Activated CD4-positive, CD25-positive, alpha-beta regulatory T cell treated with anti-CD3 and anti-CD28 coated beads, Interleukin-2, amount 50 U/mL, for 72 hours (primary cell): ENCODE results near the gene HOXA4.

ENCODE experiments used
- DNase-seq: peaks from one replicate; pipeline ENCODE4 v3.0.0; 2021

Gene HOXA4

GRCh38 chr7:27146491-27147198 lies 16.1 kb upstream of the HOXA4 start:
- DNase-seq: no peak

DNA sequence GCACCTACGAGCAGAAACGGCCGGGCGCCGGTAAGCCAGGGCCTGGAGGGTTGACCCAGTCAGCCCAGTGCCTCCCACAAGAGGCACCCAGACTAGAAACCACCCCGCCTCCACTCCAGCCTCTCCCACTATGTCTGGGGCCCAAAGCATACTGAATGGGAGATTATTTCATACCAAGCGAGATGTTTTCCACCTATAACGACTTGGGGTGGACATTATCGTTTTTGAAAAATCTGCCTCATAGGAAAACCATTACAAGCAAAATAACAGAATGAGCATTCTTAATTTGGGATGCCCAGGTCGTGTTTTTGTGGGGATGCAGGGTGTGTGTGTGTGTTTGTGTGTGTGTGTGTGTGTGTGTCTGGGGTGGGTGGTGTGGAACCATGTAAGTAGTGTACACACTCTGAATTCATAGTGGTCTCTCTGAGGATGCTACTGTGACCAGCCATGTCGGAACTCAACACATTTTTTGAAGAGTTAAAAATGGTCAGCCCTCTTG lies 15.4 kb upstream of the HOXA4 start:
- no peak for DNase-seq

DNA sequence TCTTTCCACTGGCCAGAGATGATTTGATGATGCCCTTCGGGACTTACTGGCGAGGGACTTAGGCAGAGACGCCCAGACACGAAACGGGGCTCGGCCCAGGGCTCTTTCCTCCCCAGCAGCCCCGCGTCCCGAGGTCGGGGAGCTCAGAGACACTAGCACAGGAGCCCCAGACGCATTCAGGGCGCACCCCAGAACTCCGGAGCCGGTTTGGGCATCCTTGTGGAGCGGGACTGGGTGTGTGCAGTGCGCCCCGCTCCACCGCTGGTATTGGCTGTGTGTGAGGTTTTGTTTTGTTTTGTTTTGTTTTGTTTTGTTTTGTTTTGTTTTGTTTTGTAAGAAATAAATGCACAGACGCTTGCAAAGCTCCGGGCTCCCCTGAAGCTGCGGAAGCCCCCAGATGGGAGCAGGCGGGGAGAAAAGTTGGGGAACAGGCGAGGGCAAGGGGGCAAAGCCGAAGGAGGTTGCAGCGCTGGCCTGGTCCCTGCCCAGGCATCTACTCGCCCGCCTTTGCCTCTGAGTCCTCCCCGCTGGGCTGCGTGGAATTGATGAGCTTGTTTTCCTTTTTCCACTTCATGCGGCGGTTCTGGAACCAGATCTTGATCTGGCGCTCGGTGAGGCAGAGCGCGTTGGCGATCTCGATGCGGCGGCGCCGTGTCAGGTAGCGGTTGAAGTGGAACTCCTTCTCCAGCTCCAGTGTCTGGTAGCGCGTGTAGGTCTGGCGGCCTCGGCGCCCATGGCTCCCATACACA lies 14.8 kb upstream of the HOXA4 start:
- DNase-seq: no peak

DNA sequence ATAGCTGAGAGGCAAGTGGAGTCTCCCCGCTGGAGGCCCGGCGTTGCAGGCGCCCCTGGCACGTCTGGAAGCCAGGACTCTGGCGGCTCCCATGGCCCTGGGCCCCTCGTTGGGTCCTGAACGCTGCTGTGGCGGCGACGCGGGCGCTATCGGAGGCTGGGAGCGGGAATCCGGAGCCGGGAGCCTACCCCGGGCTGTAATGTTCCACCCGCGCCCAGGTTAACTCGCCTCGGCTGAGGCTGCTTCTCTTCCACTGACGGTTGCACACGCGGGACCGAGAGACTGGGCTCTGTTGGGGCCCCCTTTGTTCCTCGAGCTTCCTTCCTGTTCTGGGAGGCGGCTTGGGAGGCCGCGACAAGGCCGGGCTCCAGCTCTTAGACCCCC lies 14.2 kb upstream of the HOXA4 start:
- DNase-seq: no peak

- DNase-seq: no peak
Observed at GRCh38 chr7:27143950-27144780, 13.6 kb upstream of the HOXA4 start.

- no peak for DNase-seq
Observed at GRCh38 chr7:27143023-27143949, 12.7 kb upstream of the HOXA4 start, which contains the start of gene HOXA5. Gene HOXA5 (minus strand): TSS chr7:27143681. CDS start chr7:27143607, 74 bp downstream.

DNA sequence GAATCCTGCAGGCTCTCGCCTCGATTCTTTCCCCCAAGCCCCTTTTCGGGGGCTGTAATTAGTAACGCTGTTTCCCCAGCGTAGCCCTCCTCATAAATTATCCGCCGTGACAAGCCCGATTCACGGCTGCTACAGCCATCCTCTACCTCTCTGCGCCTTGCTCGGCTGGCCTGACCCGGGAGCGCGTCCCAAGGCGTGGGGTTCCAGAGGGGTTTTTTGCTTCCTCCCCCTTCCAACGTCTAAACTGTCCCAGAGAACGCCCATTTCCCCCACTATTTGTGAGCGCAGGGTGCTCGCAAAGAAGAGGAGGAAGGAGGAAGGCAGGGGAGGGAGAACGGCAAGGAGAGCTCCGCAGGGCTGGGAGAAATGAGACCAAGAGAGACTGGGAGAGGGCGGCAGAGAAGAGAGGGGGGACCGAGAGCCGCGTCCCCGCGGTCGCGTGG lies 12.0 kb upstream of the HOXA4 start:
- no peak for DNase-seq

- no peak for DNase-seq
Observed at GRCh38 chr7:27141923-27142579, 11.5 kb upstream of the HOXA4 start.

DNA sequence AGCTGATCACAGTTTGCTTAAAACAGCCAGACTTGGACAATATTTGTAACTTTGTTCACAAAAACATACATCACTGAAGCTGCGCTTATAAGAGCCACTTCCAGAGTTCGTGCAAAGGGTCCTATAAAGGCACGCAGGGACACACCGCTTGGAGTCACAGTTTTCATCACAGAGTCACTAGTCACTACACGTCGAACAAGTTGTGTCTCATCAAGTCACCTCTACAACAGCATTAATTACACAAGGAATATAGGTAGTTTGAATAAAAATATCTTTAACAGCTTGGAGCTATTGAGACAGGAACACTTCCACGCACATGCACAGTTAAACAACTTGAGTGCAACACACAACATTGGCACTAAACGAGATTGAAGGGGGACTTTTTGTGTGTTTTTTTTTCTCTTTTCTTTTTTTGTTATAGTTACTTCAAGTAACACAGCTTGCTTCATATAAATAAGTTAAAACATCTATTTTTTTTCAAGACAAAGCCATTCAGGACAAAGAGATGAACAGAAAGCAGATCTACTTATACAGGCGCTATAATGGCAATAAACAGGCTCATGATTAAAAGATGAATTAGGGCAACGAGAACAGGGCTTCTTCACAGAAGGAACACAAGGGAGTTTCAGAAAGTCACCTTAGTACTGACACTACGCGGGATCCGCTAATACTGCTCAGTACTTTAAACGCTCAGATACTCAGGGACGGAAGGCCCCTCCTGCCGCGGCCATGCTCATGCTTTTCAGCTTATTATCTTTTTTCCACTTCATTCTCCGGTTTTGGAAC lies 10.8 kb upstream of the HOXA4 start:
- no peak for DNase-seq

- no peak for DNase-seq
Observed at GRCh38 chr7:27140126-27140857, 9.7 kb upstream of the HOXA4 start.

DNA sequence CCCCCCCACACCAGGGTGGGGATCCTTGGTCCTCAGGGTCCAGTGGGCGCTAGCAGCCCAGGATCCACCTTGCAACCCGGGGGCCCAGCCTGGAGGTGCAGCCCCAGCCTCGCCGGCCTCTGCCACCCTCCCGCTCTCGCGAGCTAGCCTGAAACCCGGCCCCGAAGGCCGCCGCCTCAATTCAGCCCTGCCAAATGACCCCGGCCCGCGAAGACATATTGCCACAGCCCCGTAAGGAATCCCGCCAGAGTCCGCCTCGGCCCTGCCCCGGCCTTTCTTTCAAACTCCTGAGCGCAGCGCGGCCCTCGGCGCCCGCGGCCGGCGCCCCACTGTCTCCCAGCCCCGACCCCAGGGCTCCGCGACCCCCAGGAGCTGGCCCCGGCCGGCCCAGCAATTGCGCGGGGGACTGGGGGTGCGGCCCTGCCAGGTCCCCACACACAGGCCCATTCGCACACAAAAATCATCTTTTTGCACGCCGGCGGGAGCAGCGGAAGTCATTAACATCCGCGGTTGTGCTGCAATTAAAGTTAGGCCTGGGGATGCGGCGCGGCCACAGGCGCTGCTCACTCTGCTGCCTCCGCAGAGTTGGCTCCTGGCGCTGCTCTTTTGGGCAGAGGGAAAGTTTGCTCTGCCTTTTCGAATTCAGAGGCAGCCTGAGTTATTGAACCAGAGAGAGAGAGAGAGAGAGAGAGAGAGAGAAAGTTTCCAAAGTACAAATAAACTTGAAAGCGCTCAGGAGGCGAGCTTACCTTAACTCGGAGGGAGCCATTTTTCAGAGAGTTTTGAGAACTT lies 9.0 kb upstream of the HOXA4 start:
- DNase-seq: no peak

DNA sequence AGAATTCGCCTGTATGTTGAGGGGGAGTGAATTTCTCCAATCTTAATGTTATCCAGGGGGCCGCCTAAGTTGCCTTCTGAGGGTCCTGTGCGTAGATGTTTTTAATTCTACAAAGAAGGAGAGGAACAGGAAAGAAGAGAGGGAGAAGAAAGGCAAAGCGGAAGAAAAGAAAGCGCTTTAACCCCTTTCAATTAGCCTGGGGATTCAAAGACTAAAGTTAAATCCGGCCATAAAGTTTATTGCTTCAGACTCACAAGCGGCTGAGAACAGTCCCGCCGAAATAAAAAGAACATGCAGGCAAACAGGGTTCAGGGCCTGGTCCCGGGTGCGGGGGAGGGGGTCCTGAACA lies 8.4 kb upstream of the HOXA4 start:
- DNase-seq: no peak

DNA sequence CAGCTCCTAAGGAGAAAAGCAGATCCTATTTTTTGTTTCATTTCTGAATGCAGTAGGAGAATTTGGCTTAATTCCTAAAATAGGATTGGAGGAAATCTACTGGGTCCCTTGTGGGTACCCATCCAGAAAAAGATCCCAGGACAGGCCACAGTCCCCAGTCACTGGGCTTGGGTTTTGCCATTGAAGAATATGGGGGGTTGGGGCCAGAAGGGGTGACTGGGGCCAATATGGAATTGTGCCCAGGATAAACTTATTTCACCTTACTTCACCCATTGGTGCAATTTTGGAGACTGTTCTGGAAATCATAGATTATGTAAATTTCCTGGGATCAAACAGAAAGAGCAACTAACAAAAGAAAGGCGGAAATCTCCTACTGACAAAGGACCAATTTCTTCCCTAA lies 7.9 kb upstream of the HOXA4 start:
- no peak for DNase-seq

DNA sequence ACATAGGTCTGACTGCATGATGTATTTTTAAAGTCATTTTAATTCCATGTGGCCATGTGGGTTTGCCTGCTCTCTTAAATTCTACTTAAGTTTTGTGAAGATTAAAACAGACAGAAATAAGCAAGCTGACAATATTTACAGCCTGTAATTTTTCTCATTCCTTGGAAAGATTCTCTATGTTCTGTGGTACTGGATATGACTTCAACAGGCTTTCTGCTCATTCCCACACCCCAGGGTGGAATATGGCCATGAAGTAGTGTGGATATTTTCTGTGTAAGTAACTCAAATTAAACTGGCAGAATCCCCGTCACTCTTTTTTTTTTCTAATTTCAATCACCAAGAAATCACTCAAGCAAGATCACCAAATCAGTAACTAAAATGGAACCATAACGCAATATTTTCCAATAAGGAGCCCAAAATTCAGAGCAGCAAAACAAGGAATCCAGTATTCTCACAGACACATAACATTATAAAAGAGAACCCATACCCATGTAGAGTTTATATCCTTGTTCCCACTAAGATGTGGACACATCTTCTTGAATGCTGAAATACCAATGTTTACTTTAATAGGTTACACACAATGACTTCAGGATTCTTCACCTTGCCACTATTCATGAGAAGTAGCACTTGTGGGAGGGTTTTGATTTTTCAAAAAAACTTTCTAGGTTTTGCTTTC lies 7.2 kb upstream of the HOXA4 start:
- no peak for DNase-seq

GRCh38 chr7:27134392-27134791 lies 3.8 kb upstream of the HOXA4 start:
- DNase-seq: no peak

- DNase-seq: no peak
Observed at GRCh38 chr7:27133409-27134231, 3.1 kb upstream of the HOXA4 start.

- no peak for DNase-seq
Observed at GRCh38 chr7:27132978-27133377, 2.4 kb upstream of the HOXA4 start.

GRCh38 chr7:27132214-27132613 lies 1.7 kb upstream of the HOXA4 start:
- DNase-seq: no peak
